HTR-8/SVneo (cell line): Measurements from ENCODE around the gene DNAH5.

Experiments used
- DNase-seq: peaks from one replicate; pipeline ENCODE4 v3.0.0; 2011; ENCODE audit warnings: low spot score, mixed read lengths; ENCODE audit not compliant: insufficient read length
- FAIRE-seq: peaks from 2 replicates; lab custom pipeline; 2011; peaks lifted over from hg19 to GRCh38; lab: Jason Lieb, UNC

DNAH5 gene

GRCh38 chr5:13946111-13946510 is 1.6 kb upstream of the DNAH5 start:
- FAIRE-seq = no peak
- no peak for DNase-seq

GRCh38 chr5:13945271-13945670 is 783 bp upstream of the DNAH5 start:
- FAIRE-seq (peak; percentile 20), DNase-seq (no peak)

DNA sequence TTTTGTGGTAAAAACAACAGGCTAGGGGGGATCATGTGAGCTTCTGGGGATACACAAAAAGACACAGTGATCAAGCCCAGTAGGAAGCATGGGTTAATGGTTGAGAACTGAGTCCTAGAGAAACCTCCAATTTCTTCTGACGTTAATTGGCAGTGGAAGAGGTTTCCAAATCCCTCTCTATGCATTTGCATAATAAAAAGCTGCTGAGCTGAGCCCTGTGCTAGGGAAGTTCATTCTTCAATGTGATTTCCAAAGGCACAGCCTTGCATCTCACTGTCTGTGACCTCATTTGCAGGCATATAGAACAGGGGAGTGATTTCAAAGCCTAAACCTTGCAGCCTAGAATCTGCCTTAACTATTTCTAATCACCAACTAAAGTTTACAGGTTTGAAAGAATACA is 812 bp downstream of the DNAH5 start:
- no peak for FAIRE-seq
- no peak for DNase-seq

DNA sequence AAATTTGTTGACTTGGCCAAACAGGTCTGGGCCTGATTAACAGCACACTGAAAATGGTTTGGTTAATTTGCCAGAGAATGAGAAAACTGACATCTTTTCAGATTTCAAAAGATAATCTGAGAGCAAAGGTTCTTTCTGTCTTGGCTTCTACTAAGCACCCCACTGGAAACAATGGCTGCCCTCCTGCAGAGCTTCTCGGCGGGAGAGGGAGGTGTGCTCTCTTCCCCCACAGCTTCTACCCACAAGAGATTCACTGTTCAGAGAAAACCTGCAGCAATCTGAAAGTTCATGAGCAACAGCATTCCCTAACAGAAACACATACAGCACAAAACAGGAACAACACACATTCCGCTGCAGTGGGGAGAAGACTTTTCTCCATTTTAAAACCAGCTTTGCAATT is 3.0 kb downstream of the DNAH5 start:
- FAIRE-seq (no peak), DNase-seq (no peak)

- DNase-seq (no peak), FAIRE-seq (no peak)
Measured at GRCh38 chr5:13939638-13940037, 4.8 kb downstream of the DNAH5 start.

- no peak for FAIRE-seq
- DNase-seq = no peak
Measured at GRCh38 chr5:13934921-13935320, 9.6 kb downstream of the DNAH5 start.

DNA sequence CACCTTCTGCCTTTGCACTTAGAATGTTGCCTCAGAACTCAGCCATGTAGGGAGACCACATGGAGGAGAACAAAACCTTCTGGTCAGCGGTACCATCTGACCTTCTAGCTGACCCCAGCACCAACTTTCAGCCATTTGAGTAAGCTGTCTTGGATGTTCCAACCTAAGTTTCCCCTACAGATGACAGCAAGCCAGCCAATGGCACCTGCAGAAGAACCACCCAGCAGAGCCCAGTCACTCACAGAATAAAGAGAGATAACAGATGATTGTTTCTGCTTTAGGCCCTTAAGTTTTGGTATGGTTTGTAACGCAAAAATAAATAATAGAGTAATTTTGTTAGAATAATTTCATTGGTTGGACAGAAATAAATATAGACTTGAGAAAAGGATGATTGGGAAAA is 10.4 kb downstream of the DNAH5 start:
- DNase-seq (no peak), FAIRE-seq (no peak)

DNA sequence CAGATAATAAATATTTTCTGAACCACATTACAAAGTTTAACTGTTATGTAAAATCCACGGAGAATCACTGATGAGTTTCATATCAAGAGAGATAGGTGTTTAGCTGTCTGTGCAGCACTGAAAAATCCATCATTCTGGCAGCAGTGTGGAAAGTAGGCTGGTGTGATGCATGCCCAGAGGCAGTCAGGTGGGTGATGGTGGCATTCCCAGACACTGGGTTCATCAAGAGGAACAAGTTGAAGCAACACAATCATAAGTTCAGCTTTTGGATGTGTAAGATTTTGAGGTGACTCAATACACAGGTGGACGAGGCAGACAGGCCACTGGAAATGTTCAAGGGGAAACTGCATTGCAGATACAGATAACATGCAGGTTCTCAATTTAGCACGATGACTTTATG is 11.9 kb downstream of the DNAH5 start:
- FAIRE-seq (peak; percentile 68), DNase-seq (no peak)

GRCh38 chr5:13932011-13932410 is 12.5 kb downstream of the DNAH5 start:
- FAIRE-seq (no peak), DNase-seq (no peak)

- DNase-seq = no peak
- FAIRE-seq = no peak
Measured at GRCh38 chr5:13930541-13931171, 13.8 kb downstream of the DNAH5 start.

DNA sequence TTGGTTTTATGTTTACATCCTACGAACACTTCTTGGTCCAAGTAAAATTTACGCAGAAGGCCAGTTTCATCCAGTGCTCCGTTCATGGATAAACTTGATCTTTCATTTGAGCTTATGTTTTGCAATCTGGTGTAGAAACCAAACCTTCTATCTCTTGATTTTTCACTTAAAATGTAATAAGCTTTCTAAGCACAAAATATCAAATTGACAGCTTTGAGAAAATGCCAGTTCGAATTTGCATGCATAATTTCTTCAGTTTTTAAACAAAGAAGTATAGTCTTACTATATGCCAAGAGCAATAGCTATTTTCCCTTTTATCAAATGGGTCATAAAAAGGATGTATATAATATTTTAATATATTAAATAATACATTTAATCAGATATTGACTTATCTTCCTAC is 17.8 kb downstream of the DNAH5 start:
- FAIRE-seq (no peak), DNase-seq (no peak)

DNA sequence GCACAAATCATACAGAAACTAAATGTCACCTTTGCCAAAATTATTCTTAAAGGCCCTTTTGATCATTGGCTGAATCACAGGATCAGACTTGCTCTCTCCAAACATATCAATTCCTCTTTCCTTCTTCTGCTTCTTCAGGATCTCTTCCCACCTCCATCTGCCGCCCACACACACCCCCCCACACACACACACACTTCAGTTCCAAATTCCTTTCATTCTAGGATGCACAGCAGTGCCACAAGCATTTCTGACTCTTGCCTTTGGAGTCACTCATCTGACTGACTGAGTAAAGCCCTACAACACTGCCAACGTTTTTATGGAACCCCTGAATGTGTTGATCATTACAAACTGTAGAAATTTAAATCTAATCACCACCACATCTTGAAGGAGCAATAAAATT is 22.9 kb downstream of the DNAH5 start:
- FAIRE-seq (peak; percentile 63), DNase-seq (peak; percentile 11)

DNA sequence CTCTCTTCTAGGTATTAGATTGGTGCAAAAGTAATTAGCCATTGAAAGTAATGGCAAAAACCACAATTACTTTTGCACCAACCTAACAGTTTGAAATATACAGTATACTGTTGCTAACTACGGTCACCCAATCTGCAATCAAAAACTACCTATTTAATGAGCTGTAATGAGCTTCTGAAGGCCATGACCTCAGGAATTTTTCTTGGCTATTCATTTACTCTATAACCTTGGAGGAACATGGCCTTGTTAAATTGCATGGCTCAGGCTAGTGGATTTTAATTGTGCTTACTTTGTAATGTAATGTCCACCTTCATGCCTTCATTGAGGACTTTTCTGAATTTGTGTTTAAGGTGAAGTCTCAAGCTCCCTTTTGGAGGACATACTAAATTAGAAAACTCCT is 24.7 kb downstream of the DNAH5 start:
- FAIRE-seq (peak; percentile 13), DNase-seq (no peak)

GRCh38 chr5:13919087-13919486 is 25.4 kb downstream of the DNAH5 start:
- FAIRE-seq = no peak
- DNase-seq = no peak

DNA sequence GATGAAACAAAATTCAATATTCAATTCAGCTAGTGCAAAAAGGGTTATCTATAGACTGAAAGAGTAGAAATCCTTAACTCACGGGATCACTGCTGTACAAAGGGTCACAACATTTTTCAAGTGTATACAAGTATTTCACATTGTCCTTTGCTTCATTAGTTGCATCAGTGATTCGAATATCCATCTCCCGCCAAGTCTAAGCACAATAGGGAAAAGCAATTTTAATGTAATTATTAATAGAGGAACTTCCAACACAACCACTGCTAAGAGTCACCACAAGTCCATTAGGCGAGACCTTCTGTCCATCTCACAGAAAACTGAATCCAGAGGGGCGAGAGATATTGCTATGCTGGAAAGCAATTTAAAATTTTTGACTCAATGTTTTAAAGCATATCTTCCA is 27.4 kb downstream of the DNAH5 start:
- FAIRE-seq (no peak), DNase-seq (no peak)

GRCh38 chr5:13913962-13914361 is 30.5 kb downstream of the DNAH5 start:
- no peak for FAIRE-seq
- DNase-seq = no peak

DNA sequence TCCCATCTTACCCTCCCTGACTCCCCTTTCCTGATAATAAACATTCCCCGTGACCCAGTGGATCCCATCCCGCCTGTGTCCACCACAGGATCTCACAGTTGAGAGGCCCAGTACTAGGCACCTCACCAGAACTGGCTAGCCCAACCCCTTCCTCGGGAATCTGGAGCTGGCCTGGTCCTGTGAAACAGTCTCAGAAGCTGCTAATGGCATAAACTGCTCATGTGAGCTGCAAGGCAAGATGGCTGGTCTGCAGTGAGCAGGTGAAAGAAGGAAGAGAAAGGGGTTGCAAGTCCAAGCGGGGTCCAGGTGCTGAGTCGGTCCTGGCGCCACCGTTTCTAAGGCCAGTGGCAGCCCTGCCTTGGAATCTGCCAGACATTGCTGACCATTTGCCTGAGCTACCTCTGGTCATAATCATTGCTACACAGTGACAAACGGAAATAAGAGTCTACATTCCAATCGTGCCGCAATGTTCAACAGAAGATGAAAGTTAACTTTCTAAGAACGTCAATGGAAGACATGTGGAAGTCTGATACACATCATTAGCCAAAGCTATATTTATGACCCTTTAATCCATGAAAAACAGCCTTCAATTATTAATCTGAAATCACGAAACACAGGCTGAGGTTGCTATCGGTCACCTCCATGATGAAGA is 33.7 kb downstream of the DNAH5 start:
- FAIRE-seq (peak; percentile 68), DNase-seq (no peak)

- FAIRE-seq = no peak
- no peak for DNase-seq
Measured at GRCh38 chr5:13910201-13910600, 34.3 kb downstream of the DNAH5 start.

DNA sequence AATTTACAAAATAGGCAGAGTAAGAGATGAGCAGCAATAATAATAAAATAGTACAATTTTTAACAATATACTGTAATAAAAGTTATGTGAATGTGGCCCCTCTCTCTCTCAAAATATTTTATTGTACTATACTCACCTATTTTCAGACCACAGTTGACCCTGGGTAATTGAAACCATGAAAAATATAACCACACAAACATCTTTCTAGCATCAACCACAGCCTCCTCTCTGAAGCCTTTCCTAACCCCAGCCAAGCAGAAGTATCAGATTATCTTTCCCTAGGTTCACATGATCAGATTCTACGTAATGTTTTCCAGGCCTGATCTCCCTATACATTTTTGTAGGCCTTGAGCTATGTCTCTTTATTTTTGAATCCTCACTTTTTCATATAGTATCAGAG is 35.2 kb downstream of the DNAH5 start:
- DNase-seq (no peak), FAIRE-seq (no peak)

GRCh38 chr5:13898569-13898968 is 45.9 kb downstream of the DNAH5 start:
- FAIRE-seq = no peak
- DNase-seq = no peak

GRCh38 chr5:13878357-13878756 is 66.1 kb downstream of the DNAH5 start:
- no peak for FAIRE-seq
- no peak for DNase-seq

DNA sequence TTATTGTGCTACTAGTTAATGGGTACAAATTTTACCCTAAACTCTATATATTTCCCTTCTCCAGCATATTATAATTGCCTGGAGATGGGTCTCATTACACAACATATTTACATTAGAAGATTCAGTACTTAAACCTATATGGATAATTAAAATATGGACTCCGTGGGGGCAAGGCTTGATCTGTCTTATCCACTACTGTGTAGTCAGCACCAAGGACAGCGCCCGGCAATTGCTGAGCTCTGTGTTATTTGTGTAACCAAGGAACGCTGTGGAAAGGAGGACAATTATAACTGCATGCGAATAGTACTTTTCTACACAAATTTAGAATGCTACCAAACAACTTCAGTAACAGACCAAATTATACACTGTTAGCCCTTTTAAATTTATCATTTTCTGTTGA is 77.7 kb downstream of the DNAH5 start:
- FAIRE-seq (no peak), DNase-seq (peak; percentile 51)
